ENCODE data around the gene BTF3L4. TPM values are rescaled to one million over a fixed set of nuclear protein-coding genes. Genes with fewer than 3 reads are reported as not detected.

BTF3L4 gene
- total and polyA plus RNA-seq, 2 donors (not counting 1 experiment from before 2014, with no cell fraction given) = 55.5 to 73.3 TPM

- no peak overlapping the region for H2AFZ ChIP-seq (ENCODE audit: low read length)
- peak overlapping the region; percentile 97 for H3K9ac ChIP-seq (ENCODE audit: insufficient read depth, low read length)
- H3K9me3 ChIP-seq (ENCODE audit: control insufficient read depth, insufficient read depth, low read depth, low read length) = no peaks in the 10 kb centered on the region
- peak; percentile 59 to 67 for DNase-seq (ENCODE audit: low read depth in 2 of 2)
- H3K36me3 ChIP-seq (ENCODE audit: control insufficient read depth, insufficient read depth, low read length) = no peaks in the 10 kb centered on the region
- H4K20me1 ChIP-seq (ENCODE audit: control insufficient read depth, extremely low read depth, insufficient read depth, low read length) = no peaks in the 10 kb centered on the region
- no peak for TF ChIP-seq EZH2 (IDR thresholded peaks at IDR 0.05; ENCODE audit: low read length, missing control alignments)
- TF ChIP-seq CTCF (conservative IDR thresholded peaks at IDR 0.05 in 1 of 2, IDR thresholded peaks at IDR 0.05 in 1 of 2; ENCODE audit: low read depth in 1 of 2, low read length in 2 of 2) = no peak
- peak overlapping the region; percentile 96 for H3K27ac ChIP-seq (ENCODE audit: insufficient read depth, low read length)
- peaks cover 7% of the 10 kb centered on the region for H3K4me1 ChIP-seq (ENCODE audit: control insufficient read depth, extremely low read depth, insufficient read depth, low read length)
- H3K4me3 ChIP-seq (replicated peaks in 1 of 4; ENCODE audit: control extremely low read depth in 1 of 4, insufficient read depth in 1 of 4, low read depth in 3 of 4, low read length in 4 of 4) = peak overlapping the region; percentile 59 to 90 (median 82)
- peaks cover 25% of the 10 kb centered on the region for H3K79me2 ChIP-seq (ENCODE audit: control insufficient read depth, insufficient read depth, low read length)
- H3K4me2 ChIP-seq (ENCODE audit: extremely low read depth, insufficient read depth, low read length) = peak overlapping the region; percentile 93
- no peaks in the 10 kb centered on the region for H3K27me3 ChIP-seq (ENCODE audit: control insufficient read depth, insufficient read depth, low read length)
Observed at GRCh38 chr1:52032785-52033131, 23.3 kb upstream of the BTF3L4 start.

GRCh38 chr1:52033190-52034049 lies 22.7 kb upstream of the BTF3L4 start, which contains the start of gene KTI12:
KTI12 (minus strand) TSS chr1:52033810; CDS start chr1:52033761, 49 bp downstream.
- Histone ChIP-seq H4K20me1 (ENCODE audit: control insufficient read depth, extremely low read depth, insufficient read depth, low read length) (no peaks in the 10 kb centered on the region), H3K9ac (ENCODE audit: insufficient read depth, low read length) (peak within 1 kb of the TSS; percentile 97), H3K4me2 (ENCODE audit: extremely low read depth, insufficient read depth, low read length) (peak within 1 kb of the TSS; percentile 93), H3K4me3 (replicated peaks in 1 of 4; ENCODE audit: control extremely low read depth in 1 of 4, insufficient read depth in 1 of 4, low read depth in 3 of 4, low read length in 4 of 4) (peak within 1 kb of the TSS; percentile 59 to 90 (median 82)), H2AFZ (ENCODE audit: low read length) (peak within 1 kb of the TSS; percentile 91), H3K9me3 (ENCODE audit: control insufficient read depth, insufficient read depth, low read depth, low read length) (no peaks in the 10 kb centered on the region), H3K4me1 (ENCODE audit: control insufficient read depth, extremely low read depth, insufficient read depth, low read length) (peaks cover 7% of the 10 kb centered on the region), H3K27ac (ENCODE audit: insufficient read depth, low read length) (peak within 1 kb of the TSS; percentile 96), H3K27me3 (ENCODE audit: control insufficient read depth, insufficient read depth, low read length) (no peaks in the 10 kb centered on the region), H3K36me3 (ENCODE audit: control insufficient read depth, insufficient read depth, low read length) (no peaks in the 10 kb centered on the region), H3K79me2 (ENCODE audit: control insufficient read depth, insufficient read depth, low read length) (peaks cover 25% of the 10 kb centered on the region)
- no peak for TF ChIP-seq CTCF (conservative IDR thresholded peaks at IDR 0.05 in 1 of 2, IDR thresholded peaks at IDR 0.05 in 1 of 2; ENCODE audit: low read depth in 1 of 2, low read length in 2 of 2)
- no peak for TF ChIP-seq EZH2 (IDR thresholded peaks at IDR 0.05; ENCODE audit: low read length, missing control alignments)
- DNase-seq (ENCODE audit: low read depth in 2 of 2) = peak; percentile 93

DNA sequence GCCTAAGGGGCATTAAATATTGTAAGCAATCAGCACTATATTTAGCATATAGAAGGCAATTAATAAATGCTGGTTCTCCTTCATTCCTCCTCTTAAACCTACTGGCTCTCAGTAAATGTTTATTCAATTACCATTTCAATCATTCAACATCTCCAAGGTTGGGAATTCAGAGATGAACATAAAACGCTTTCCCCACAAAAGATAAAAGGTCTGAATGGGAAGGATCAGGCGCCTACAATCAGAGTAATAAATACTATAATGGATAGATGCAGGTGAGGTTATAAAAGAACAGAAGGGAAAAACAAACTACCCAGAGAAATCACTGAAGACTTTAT lies 22.1 kb upstream of the BTF3L4 start:
- H3K4me3 ChIP-seq (replicated peaks in 1 of 4; ENCODE audit: control extremely low read depth in 1 of 4, insufficient read depth in 1 of 4, low read depth in 3 of 4, low read length in 4 of 4) = peak overlapping the region; percentile 59 to 90 (median 82)
- peak overlapping the region; percentile 84 for H3K4me2 ChIP-seq (ENCODE audit: extremely low read depth, insufficient read depth, low read length)
- peak overlapping the region; percentile 97 for H3K9ac ChIP-seq (ENCODE audit: insufficient read depth, low read length)
- H2AFZ ChIP-seq (ENCODE audit: low read length) = peak overlapping the region; percentile 86
- peaks cover 7% of the 10 kb centered on the region for H3K4me1 ChIP-seq (ENCODE audit: control insufficient read depth, extremely low read depth, insufficient read depth, low read length)
- H4K20me1 ChIP-seq (ENCODE audit: control insufficient read depth, extremely low read depth, insufficient read depth, low read length) = no peaks in the 10 kb centered on the region
- no peaks in the 10 kb centered on the region for H3K27me3 ChIP-seq (ENCODE audit: control insufficient read depth, insufficient read depth, low read length)
- TF ChIP-seq EZH2 (IDR thresholded peaks at IDR 0.05; ENCODE audit: low read length, missing control alignments) (no peak), CTCF (conservative IDR thresholded peaks at IDR 0.05 in 1 of 2, IDR thresholded peaks at IDR 0.05 in 1 of 2; ENCODE audit: low read depth in 1 of 2, low read length in 2 of 2) (no peak)
- DNase-seq (ENCODE audit: low read depth in 2 of 2) = no peak
- H3K27ac ChIP-seq (ENCODE audit: insufficient read depth, low read length) = peak overlapping the region; percentile 96
- H3K9me3 ChIP-seq (ENCODE audit: control insufficient read depth, insufficient read depth, low read depth, low read length) = no peaks in the 10 kb centered on the region
- H3K36me3 ChIP-seq (ENCODE audit: control insufficient read depth, insufficient read depth, low read length) = no peaks in the 10 kb centered on the region
- H3K79me2 ChIP-seq (ENCODE audit: control insufficient read depth, insufficient read depth, low read length) = peaks cover 25% of the 10 kb centered on the region
